Cardiac muscle cell (in vitro differentiated cells and primary cell): ENCODE data around the gene PTX3. TPM values are rescaled to one million over a fixed set of nuclear protein-coding genes. Genes with fewer than 3 reads are reported as not detected.

Experiments
- DNase-seq, 2 donors: peaks; one replicate each; pipeline versions ENCODE4 v3.0.0 to v3.0.0-alpha.2; 2010 to 2017; ENCODE audit warnings: low read depth in 1 of 2, low spot score in 1 of 2
- H3K27ac ChIP-seq: fragments of 200-600 bp; sonication (generic); 2 replicates; pipeline ENCODE4 v1.5.1; 2016
- H3K27me3 ChIP-seq: fragments of 200-600 bp; sonication (generic); 2 replicates; pipeline ENCODE4 v1.6.0; 2016; ENCODE audit warnings: control low read depth
- H3K36me3 ChIP-seq: fragments of 200-600 bp; sonication (generic); 2 replicates; pipeline ENCODE4 v1.5.1; 2016; ENCODE audit warnings: control low read depth
- H3K4me1 ChIP-seq: fragments of 200-600 bp; sonication (generic); 2 replicates; pipeline ENCODE4 v1.8.1; 2017; ENCODE audit warnings: low read depth, mild to moderate bottlenecking, mixed run types
- H3K4me3 ChIP-seq: fragments of 200-600 bp; sonication (generic); 2 replicates; pipeline ENCODE4 v1.5.1; 2016; ENCODE audit warnings: mild to moderate bottlenecking
- H3K9me3 ChIP-seq: fragments of 200-600 bp; sonication (generic); 2 replicates; pipeline ENCODE4 v1.5.1; 2017; ENCODE audit warnings: low read depth, mild to moderate bottlenecking, control low read depth
- polyA plus RNA-seq: library from polyadenylated mRNA; unstranded; fragments of >200 nt; fragmentation: Nextera tagmentation; extraction: Ambion mirVana; gene quantifications from 2 replicates; pipeline ENCODE4 v1.2.1, GENCODE V29; 2016
- total RNA-seq: library from RNA; depleted of rRNA; stranded (reverse); fragments of >200 nt; gene quantifications from 2 replicates; pipeline ENCODE4 v1.2.3, GENCODE V29; 2016
- TF ChIP-seq, protein P1 (sequence below): IDR thresholded peaks from 2 replicates; pipeline ENCODE4 v1.5.1; 2012; ENCODE audit warnings: low read depth, mild to moderate bottlenecking, low read length

The PTX3 gene
- total and polyA plus RNA-seq, 2 experiments from 2014 or later, result 1.6 to 1.7 TPM

DNA sequence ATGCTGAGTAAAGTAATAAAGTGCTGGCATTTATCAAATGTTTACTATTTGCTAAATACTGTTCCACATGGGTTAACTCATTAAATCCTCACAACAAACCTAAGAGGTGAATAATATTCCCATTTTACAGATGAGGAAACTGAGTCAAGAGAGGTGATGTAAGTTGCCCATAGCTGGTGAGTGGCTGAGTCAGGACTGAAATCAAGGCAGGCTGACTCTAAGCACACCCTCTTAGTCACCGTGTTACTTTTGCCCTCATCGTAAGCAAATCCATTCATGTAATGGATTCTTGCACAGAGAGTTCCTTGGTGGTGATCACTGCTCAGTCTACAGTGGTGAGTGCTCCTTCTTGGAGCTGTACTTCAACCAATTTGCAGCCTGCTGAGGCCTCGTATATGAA, 28.9 kb upstream of the PTX3 start:
- Histone ChIP-seq H3K4me3 (no peak overlapping the region), H3K36me3 (no peaks in the 10 kb centered on the region), H3K27ac (no peak overlapping the region), H3K27me3 (no peaks in the 10 kb centered on the region), H3K4me1 (no peaks in the 10 kb centered on the region), H3K9me3 (no peaks in the 10 kb centered on the region)
- TF ChIP-seq, protein P1, sequence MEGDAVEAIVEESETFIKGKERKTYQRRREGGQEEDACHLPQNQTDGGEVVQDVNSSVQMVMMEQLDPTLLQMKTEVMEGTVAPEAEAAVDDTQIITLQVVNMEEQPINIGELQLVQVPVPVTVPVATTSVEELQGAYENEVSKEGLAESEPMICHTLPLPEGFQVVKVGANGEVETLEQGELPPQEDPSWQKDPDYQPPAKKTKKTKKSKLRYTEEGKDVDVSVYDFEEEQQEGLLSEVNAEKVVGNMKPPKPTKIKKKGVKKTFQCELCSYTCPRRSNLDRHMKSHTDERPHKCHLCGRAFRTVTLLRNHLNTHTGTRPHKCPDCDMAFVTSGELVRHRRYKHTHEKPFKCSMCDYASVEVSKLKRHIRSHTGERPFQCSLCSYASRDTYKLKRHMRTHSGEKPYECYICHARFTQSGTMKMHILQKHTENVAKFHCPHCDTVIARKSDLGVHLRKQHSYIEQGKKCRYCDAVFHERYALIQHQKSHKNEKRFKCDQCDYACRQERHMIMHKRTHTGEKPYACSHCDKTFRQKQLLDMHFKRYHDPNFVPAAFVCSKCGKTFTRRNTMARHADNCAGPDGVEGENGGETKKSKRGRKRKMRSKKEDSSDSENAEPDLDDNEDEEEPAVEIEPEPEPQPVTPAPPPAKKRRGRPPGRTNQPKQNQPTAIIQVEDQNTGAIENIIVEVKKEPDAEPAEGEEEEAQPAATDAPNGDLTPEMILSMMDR, result no peak
- DNase-seq, result no peak

GRCh38 chr3:157408499-157409149, 28.0 kb upstream of the PTX3 start:
- Histone ChIP-seq H3K27me3 (no peaks in the 10 kb centered on the region), H3K4me3 (no peak overlapping the region), H3K4me1 (no peaks in the 10 kb centered on the region), H3K27ac (no peak overlapping the region), H3K9me3 (no peaks in the 10 kb centered on the region), H3K36me3 (no peaks in the 10 kb centered on the region)
- DNase-seq, result no peak
- TF ChIP-seq, protein P1, result no peak

DNA sequence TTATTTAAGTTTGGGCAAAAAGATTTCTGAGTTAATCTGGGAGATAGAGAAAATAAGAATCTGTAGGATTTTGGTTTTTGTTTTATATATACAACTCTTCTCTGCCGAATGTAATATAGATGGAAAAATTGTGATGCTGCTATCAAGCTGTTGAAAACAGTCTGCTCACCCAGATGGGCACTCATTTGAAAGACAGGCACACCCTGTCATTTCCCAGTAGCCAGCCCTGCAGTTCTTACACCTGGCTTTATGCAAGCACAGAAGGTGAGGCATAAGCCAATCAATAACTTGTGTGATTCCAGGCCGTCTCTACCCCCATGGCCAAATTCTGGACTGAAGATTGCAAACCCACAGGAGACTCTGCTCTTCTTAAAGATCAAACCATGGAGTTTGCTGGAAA, 27.1 kb upstream of the PTX3 start:
- no peak overlapping the region for H3K27ac ChIP-seq
- H3K27me3 ChIP-seq, result no peaks in the 10 kb centered on the region
- H3K36me3 ChIP-seq, result no peaks in the 10 kb centered on the region
- TF ChIP-seq, protein P1, result no peak
- no peak for DNase-seq
- no peaks in the 10 kb centered on the region for H3K4me1 ChIP-seq
- H3K9me3 ChIP-seq, result no peaks in the 10 kb centered on the region
- H3K4me3 ChIP-seq, result no peak overlapping the region

DNA sequence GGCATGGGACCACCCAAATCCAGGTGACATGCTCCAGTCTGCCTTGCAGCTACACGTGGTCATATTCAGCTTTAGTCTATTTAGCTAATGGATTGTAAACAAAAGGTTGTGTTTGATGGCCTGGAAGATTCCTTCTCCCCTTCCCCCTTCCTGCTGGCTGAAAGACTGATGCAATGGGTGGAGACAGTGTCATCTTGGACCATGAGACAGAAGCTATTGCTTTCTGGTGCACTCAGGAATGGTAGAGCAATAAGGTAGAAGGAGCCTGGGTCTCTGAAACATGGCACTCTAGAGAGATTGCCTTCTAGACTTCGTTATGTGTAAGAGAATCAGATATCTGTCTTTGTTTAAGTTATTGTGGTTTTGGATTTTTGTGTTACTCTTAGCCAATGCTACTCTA, 25.7 kb upstream of the PTX3 start:
- TF ChIP-seq, protein P1, result no peak

DNA sequence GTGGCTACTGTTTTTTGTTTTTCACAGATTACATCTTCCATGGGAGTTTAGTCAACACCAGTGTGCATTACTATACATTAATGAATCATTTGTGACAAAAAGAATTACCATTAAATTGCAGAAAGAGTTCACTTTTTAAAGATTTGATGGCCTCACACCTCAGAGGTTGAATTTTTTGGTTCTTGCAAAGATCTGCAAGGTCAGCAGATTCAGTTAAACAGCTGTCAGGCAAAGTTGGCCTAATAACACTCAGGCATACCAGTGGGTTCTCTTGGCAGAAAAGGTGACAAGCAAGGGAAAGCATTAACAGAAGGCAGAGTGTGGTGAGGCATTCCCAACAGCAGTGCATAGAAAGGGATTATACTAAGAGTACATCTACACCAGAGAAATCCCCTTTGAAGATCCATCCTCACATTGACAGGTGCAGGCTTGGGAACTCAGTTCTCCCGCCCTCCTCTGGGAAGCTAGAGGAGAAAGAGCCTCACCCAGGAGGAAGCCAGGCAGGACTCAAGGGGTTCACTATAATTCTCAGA, 24.3 kb upstream of the PTX3 start:
- TF ChIP-seq, protein P1, result no peak
- H3K9me3 ChIP-seq, result no peaks in the 10 kb centered on the region
- no peak overlapping the region for H3K27ac ChIP-seq
- H3K4me3 ChIP-seq, result no peak overlapping the region
- H3K36me3 ChIP-seq, result no peaks in the 10 kb centered on the region
- H3K4me1 ChIP-seq, result no peaks in the 10 kb centered on the region
- no peak for DNase-seq
- no peaks in the 10 kb centered on the region for H3K27me3 ChIP-seq

More for the DNA sequence above, 25.7 kb upstream of the PTX3 start:
- Histone ChIP-seq H3K4me3 (no peak overlapping the region), H3K9me3 (no peaks in the 10 kb centered on the region), H3K4me1 (no peaks in the 10 kb centered on the region), H3K27me3 (no peaks in the 10 kb centered on the region), H3K27ac (no peak overlapping the region), H3K36me3 (no peaks in the 10 kb centered on the region)
- no peak for DNase-seq
